ENCODE results near the gene PLCB3. TPM values are rescaled to one million over a fixed set of nuclear protein-coding genes. Genes with fewer than 3 reads are reported as not detected.

PLCB3 gene
- total RNA-seq, 1 experiment from 2014 or later = 80.2 TPM

- Histone ChIP-seq H2BK120ac (ENCODE audit: low read depth, low read length, poor library complexity, severe bottlenecking) (no peak overlapping the region), H2AK5ac (ENCODE audit: insufficient read length, low read length) (no peak overlapping the region), H3K4ac (ENCODE audit: low read depth, low read length) (no peak overlapping the region), H4K20me1 (ENCODE audit: control insufficient read depth, insufficient read depth, insufficient read length) (no peaks in the 10 kb centered on the region), H3K27me3 (ENCODE audit: insufficient read depth, low read length) (peaks cover 12% of the 10 kb centered on the region; the same call in 1 of the 2 replicates), H4K5ac (ENCODE audit: insufficient read length, low read depth, low read length) (no peak overlapping the region), H3K4me1 (ENCODE audit: insufficient read depth, low read length) (no peaks in the 10 kb centered on the region), H3K4me2 (ENCODE audit: insufficient read depth, insufficient read length, low read length) (peak overlapping the region; percentile 53), H3K23me2 (ENCODE audit: insufficient read length, low read depth, low read length, poor library complexity, severe bottlenecking) (peaks cover 15% of the 10 kb centered on the region), H4K8ac (replicated peaks; ENCODE audit: insufficient read length, low read depth, low read length) (no peak overlapping the region), H3T11ph (ENCODE audit: low read length) (no peak overlapping the region), H2BK12ac (ENCODE audit: insufficient read length, low read depth, low read length) (no peak overlapping the region), H3K18ac (ENCODE audit: insufficient read length, low read depth, low read length) (no peak overlapping the region), H4K91ac (ENCODE audit: insufficient read length, low read depth, low read length) (no peak overlapping the region), H3K79me2 (ENCODE audit: insufficient read depth, low read length) (no peaks in the 10 kb centered on the region), H2AFZ (ENCODE audit: low read length) (no peak overlapping the region), H3K14ac (ENCODE audit: insufficient read depth, low read length) (no peak overlapping the region), H3K27ac (ENCODE audit: insufficient read length, low read depth, low read length) (no peak overlapping the region), H2BK5ac (ENCODE audit: insufficient read length, low read length) (no peak overlapping the region), H3K23ac (ENCODE audit: insufficient read length, low read depth, low read length) (no peak overlapping the region), H2BK15ac (ENCODE audit: low read depth, low read length) (no peak overlapping the region), H3K9ac (ENCODE audit: extremely low read depth, insufficient read length, low read length) (no peak overlapping the region), H3K56ac (ENCODE audit: insufficient read length, low read depth, low read length) (no peak overlapping the region), H2BK20ac (ENCODE audit: low read depth, low read length, poor library complexity, severe bottlenecking) (no peak overlapping the region), H3K9me3 (ENCODE audit: control insufficient read depth, low read depth, low read length) (no peaks in the 10 kb centered on the region), H3K79me1 (ENCODE audit: insufficient read depth, low read depth, low read length, poor library complexity, severe bottlenecking) (no peaks in the 10 kb centered on the region)
- DNase-seq = no peak
- peak overlapping the region; percentile 79 to 82 for H3K4me3 Mint-ChIP-seq
- peaks cover 12 to 16% of the 10 kb centered on the region in 2 experiments for H3K4me1 Mint-ChIP-seq
- H3K27ac Mint-ChIP-seq = no peak overlapping the region; a peak in 1 of 7 replicates
- H3K9me3 Mint-ChIP-seq = no peaks in the 10 kb centered on the region; a peak in 2 of 5 replicates
- WGBS (ENCODE audit: extremely low coverage, insufficient read length, low lambda C conversion rate) = no CpG with 5 or more reads among the region's 40 CpGs
- peaks cover 30% of the 10 kb centered on the region for H3K27me3 Mint-ChIP-seq (ENCODE audit: low read depth)
- H3K36me3 Mint-ChIP-seq (ENCODE audit: insufficient read depth in 1 of 3, low read depth in 3 of 3) = peaks cover 2 to 16% (median 11%) of the 10 kb centered on the region in 3 experiments
- no peak for TF ChIP-seq CTCF (conservative IDR thresholded peaks at IDR 0.05)
Observed at GRCh38 chr11:64285885-64286800, 34.8 kb downstream of the PLCB3 start.

All from H9 (cell line).